Effector CD8-positive, alpha-beta T cell (primary cell): Measurements from ENCODE around the gene AKT3.
"Not testable (repeated sequence)": the region's sequence is repeated elsewhere in the genome, so short reads cannot be mapped to it uniquely, and the experiment has no call there.

ENCODE experiments used
- DNase-seq: peaks from one replicate; lab custom pipeline; 2025; lab: John Stamatoyannopoulos, UW
- total RNA-seq, 4 experiments: gene quantifications; one replicate each; lab custom pipeline; 2026; lab: John Stamatoyannopoulos, UW

The AKT3 gene
- 154 to 234 (median 198) reads per million in 4 experiments for total RNA-seq

DNA sequence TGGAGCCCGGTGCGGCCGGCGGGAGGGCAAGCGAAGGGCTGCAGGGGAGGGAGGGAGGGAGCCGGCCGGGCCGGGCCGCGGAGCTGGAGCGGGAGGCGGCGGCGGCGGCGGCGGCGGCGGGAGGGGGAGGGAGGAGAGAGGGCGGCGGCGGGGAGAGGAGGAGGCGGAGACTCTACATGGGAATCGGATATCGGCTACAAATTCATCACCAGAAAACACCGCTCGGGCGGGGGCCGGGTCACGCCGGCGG is at the start of gene AKT3:
AKT3 (minus strand) TSS at position 42 of the 250 bp plus-strand sequence. CDS start 7,073 bp downstream, outside the sequence.
- no peak for DNase-seq

DNA sequence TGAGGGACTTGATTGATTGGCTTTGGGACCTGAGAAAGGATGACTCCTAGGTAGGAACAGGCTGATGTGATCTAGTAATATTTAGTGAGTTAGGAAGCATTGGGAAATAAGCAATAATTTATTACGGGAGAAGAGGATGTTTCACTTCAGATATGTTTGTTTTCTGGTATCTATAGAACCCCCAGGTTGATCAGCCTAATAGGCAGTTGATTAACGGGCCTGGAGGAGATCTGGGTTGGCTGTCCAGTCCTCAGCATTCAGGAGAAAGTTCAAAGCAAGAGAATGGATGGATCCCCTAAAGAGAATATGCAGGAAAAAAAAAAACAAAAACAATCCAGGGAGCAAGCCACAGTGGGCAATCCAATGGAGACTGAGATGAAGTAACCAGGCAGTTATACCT is 48.2 kb upstream of the AKT3 start:
- DNase-seq = no peak

DNA sequence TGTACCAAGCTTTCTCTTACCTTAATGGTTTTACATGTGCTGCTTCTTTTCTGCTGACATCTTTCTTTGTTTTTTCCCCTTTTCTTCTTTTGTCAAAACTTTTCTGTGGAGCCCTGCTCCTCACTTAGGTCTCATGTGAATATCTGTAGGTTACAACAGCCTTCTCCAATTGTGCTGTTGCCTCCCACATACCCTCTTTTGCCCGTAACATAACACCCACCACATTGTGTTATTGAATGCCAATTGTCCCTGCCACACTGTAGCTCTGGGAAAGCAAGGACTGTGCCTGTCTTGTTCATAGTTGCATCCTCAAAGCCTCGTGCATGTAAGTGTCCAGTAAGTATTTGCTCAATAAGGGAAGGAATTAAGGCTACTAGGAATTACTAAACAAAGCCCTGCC is 46.3 kb upstream of the AKT3 start:
- no peak for DNase-seq

- DNase-seq = no peak
Measured at GRCh38 chr1:243892456-243892855, 42.4 kb upstream of the AKT3 start.

- no peak for DNase-seq
Measured at GRCh38 chr1:243890576-243890975, 40.5 kb upstream of the AKT3 start.

DNA sequence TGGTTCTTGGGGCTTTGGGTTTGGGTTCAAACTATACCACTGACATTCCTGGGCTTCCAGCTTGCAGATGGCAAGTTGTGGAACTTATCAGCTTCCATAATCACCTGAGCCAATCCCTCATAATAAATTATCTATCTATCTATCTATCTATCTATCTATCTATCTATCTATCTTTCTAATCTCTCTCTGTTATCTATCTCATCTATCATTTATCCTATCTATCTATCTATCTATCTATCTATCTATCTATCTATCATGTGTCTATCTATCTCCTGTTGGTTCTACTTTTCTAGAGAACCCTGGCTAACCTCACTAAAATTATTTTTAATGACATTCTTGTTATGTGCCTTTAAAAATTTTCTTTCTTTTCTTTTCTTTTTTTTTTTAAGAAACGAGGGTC is 35.8 kb upstream of the AKT3 start:
- no peak for DNase-seq

- no peak for DNase-seq
Measured at GRCh38 chr1:243884603-243885002, 34.6 kb upstream of the AKT3 start.

GRCh38 chr1:243883551-243883950 is 33.5 kb upstream of the AKT3 start:
- DNase-seq = no peak

GRCh38 chr1:243882276-243882675 is 32.2 kb upstream of the AKT3 start:
- no peak for DNase-seq

DNA sequence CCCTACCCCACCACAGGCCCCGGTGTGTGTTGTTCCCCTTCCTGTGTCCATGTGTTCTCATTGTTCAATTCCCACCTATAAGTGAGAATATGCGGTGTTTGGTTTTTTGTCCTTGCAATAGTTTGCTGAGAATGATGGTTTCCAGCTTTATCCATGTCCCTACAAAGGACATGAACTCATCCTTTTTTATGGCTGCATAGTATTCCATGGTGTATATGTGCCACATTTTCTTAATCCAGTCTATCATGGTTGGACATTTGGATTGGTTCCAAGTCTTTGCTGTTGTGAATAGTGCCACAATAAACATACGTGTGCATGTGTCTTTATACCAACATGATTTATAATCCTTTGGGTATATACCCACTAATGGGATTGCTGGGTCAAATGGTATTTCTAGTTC is 27.0 kb upstream of the AKT3 start:
- DNase-seq = not testable (repeated sequence)

GRCh38 chr1:243855616-243856318 is 5.7 kb upstream of the AKT3 start:
- no peak for DNase-seq

- no peak for DNase-seq
Measured at GRCh38 chr1:243851765-243852164, 1.7 kb upstream of the AKT3 start.

DNA sequence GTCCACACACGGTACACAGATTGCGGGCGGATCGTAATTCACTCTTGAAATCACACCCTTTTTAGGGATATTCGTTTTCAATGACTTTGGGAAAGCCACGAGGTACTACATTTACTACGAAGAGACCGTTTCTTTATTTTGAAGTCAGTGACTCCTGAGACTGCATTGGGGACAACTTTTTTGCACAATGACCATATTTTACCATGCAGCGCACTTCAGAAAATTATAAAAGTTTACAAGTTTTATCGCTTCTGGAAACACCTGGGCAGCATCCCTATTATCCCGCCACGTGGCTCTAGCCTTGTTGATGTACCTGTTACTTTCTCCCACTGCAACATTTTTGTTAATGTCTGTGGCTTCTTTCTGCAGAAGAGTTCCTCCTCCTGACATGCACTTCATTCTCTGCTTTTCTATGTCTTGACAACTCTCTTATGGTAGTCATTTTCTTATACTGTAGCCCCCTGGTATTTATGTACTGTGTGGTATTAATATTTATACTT is 1.3 kb upstream of the AKT3 start:
- no peak for DNase-seq

DNA sequence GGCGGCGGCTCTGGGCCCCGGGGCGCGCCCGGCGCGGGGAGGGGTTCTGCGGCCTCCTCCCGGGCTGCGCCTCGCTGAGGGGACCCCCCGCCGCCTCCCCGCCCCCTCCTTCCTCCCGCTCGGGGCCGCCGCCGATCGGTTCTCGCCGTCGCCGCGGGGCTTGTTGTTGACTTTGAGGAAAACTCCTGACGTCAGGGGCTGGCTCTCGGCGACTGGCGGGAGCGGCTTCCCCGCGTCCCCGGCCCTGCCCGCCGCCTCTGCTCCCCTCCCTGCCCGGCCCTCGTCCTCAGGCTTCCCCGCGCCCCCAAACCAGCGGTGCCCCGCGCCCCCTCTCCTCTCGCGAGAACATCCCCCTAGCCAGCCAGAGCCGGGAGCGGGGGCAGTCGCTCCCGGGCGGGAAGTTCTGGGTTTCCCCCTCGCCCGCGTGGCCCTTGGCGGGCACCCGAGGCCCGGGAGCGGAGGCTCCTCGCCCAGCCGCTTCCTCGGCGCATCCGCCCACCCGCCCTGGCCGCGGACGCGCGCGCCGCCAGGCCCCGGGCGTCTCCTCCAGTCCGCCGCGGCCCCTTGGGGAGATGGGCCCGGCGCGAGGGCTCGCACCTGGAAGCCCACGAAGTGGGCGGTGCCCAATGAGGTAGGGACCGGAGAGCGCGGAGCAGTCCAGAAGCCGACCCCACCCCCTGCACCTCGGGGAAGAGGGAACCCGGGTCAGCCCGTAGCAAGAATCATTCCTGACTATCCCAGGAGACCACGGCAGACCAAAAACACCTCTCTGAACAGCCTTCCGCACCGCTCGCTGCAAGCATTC is 611 bp upstream of the AKT3 start:
- peak; percentile 74 for DNase-seq

DNA sequence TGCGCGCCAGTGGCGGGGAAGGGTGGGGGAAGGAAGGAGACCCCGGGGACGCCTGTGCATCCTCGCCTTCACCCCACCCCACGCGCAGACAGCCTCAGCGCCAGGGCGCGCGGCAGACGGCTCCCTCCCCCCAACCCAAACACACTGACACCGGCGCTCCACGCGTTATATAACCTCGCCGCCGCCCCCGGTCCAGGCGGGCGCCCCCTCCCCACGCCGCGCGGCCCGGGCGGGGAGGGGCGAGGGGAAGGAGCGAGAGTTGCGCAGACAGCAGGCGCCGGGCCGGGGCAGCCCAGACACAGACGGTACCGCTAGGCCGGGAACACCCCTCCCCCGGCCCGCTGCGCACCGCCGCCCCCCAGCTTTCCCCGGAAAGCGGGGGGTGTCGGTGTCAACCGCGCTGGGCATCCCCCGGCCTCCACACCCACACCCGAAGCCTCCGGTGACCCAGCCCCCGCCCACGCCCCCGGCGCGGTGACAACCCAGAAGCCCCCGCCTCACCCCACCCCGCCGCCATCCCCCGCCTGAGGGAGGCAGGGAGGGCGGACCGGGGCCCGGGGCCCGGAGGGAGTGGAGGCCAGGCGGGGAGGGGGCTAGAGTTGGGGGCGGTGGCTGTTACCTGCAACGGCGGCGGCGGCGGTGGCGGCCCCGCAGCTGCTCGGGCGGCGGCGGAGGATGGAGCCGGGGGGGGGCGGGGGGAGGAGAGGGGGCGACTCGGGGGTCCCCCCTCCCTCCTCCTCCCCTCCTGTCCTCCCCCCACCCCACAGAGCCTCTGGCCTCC is 432 bp downstream of the AKT3 start:
- DNase-seq = peak; percentile 60

DNA sequence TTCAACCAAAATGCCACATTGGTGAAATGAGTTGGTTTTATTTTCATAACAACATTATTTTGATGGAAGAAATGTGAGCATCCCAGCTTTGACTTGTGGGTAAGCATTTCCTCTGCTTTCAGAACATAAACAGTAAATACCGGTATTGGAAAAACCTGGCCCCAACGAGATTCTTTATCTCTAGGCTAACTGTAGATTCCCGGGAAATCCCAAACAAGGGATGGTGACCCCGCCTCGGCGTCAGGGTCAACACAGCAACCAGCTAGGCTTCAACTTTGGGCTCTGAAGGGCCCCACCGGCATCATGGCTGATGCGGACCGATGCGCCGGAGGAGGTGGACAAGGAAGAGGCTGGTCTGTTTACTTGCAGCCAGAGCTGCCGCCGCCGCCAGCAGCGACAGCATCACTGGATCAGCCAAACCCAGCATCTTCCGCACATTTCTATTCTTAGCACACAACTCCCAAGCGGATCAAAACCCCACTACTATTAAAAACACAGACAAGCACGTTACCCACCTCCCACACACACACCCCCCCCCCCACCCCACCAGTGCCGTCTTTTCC is 1.1 kb downstream of the AKT3 start:
- no peak for DNase-seq

- DNase-seq = no peak
Measured at GRCh38 chr1:243848165-243848857, 1.7 kb downstream of the AKT3 start.

GRCh38 chr1:243846761-243847160 is 3.3 kb downstream of the AKT3 start:
- DNase-seq = no peak

DNA sequence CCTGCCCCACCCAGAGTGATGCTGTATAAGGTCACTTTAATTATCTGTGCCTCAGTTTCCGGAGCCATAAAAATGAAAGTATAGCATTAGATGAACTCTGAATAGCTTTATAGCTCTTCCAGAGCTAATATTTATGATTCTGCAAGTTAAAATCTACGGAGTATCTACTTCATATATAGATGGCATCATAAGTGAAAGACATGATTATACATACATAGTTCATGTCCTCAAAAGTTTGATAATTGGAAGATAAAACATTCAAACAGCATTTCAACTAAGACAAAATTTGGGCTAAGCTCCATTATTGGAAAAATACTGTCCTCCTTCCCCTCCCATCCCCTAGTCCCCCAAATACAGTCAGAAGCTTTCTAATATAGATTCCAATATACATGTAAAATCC is 4.2 kb downstream of the AKT3 start:
- DNase-seq = no peak

- no peak for DNase-seq
Measured at GRCh38 chr1:243844186-243844585, 5.9 kb downstream of the AKT3 start.

DNA sequence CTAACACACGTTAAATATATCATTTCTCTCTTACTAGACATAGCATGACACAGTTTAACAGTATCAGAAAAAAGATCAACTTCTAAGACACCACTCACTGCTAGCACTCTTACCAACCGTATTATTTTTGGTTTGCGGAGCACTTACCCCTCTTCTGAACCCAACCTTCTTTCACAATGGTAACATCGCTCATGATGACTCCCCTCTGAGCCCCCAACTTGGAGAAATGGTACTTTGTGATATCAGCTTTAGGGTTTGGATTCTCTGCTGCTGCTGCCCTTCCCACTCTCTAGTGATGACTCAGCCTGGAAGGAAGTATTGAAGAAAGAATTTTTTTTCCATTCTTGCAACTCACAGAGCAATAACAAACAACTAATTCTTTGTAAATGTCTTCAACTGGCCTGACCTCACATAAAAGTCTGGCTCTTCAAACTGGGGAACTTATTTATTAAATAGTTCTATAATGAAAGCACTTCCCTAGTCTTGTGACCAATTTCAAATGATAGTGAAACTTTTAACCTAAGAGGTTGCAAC is 7.0 kb downstream of the AKT3 start:
- no peak for DNase-seq
